PC-9 (cell line): ENCODE data around the gene FYN. TPM values are rescaled to one million over a fixed set of nuclear protein-coding genes. Genes with fewer than 3 reads are reported as not detected.

Source experiments
- BruUV-seq: library from RNA; stranded (reverse); fragments of 400-500 nt; replicated peaks from 2 replicates; lab custom pipeline; 2021; lab: Mats Ljungman, UMichigan
- CTCF ChIA-PET: fragments of 300-600 bp; sonication (Branson Sonifier 250); formaldehyde crosslinking; loops from one replicate; lab custom pipeline; 2022; ENCODE audit warnings: antibody characterized with exemption; lab: Charles Lee
- POLR2A ChIA-PET: fragments of 300-600 bp; sonication (Branson Sonifier 250); formaldehyde crosslinking; loops from one replicate; lab custom pipeline; 2022; ENCODE audit warnings: antibody characterized with exemption; ENCODE audit not compliant: unreplicated experiment; lab: Charles Lee
- DNase-seq, 2 experiments: peaks; one replicate each; pipeline versions ENCODE4 v3.0.0 to v3.0.0-alpha.2; 2015 to 2022; ENCODE audit warnings: mixed read lengths in 1 of 2
- H2AFZ ChIP-seq: fragments of 200-600 bp; sonication (generic); 2 replicates; pipeline ENCODE4 v1.8.1; 2017; ENCODE audit warnings: antibody characterized with exemption
- H3F3A ChIP-seq: fragments of 200-600 bp; sonication (generic); 2 replicates; pipeline ENCODE4 v1.8.1; 2017; ENCODE audit warnings: antibody characterized with exemption, mild to moderate bottlenecking, low read depth; ENCODE audit not compliant: insufficient read depth
- H3K27ac ChIP-seq: fragments of 200-600 bp; sonication (generic); 2 replicates; pipeline ENCODE4 v1.6.1; 2016; ENCODE audit warnings: mixed run types
- H3K27me3 ChIP-seq: fragments of 200-600 bp; sonication (generic); 2 replicates; pipeline ENCODE4 v1.6.1; 2016; ENCODE audit warnings: low read depth, mixed run types; ENCODE audit not compliant: insufficient read depth
- H3K36me3 ChIP-seq: fragments of 200-600 bp; sonication (generic); 2 replicates; pipeline ENCODE4 v1.6.1; 2016; ENCODE audit warnings: low read depth, mixed run types
- H3K4me1 ChIP-seq: fragments of 200-600 bp; sonication (generic); replicated peaks from 2 replicates; pipeline ENCODE4 v1.6.1; 2016; ENCODE audit warnings: mixed run types; ENCODE audit not compliant: insufficient read depth
- H3K4me2 ChIP-seq: fragments of 200-600 bp; sonication (generic); 2 replicates; pipeline ENCODE4 v1.6.1; 2017; ENCODE audit warnings: mixed run types
- H3K4me3 ChIP-seq: fragments of 200-600 bp; sonication (generic); 2 replicates; pipeline ENCODE4 v1.6.1; 2016; ENCODE audit warnings: mixed run types
- H3K79me2 ChIP-seq: fragments of 200-600 bp; sonication (generic); 2 replicates; pipeline ENCODE4 v1.6.1; 2017; ENCODE audit warnings: low read depth, mixed run types
- H3K9me2 ChIP-seq: fragments of 200-600 bp; sonication (generic); 2 replicates; pipeline ENCODE4 v1.8.1; 2017; ENCODE audit warnings: mild to moderate bottlenecking; ENCODE audit not compliant: insufficient read depth
- H3K9me3 ChIP-seq: fragments of 200-600 bp; sonication (generic); 2 replicates; pipeline ENCODE4 v1.8.1; 2016; ENCODE audit warnings: low read depth; ENCODE audit not compliant: insufficient read depth
- H4K20me1 ChIP-seq: fragments of 200-600 bp; sonication (generic); 2 replicates; pipeline ENCODE4 v1.8.1; 2017; ENCODE audit not compliant: insufficient read depth
- EZH2 ChIP-seq: fragments of 200-600 bp; sonication (generic); IDR thresholded peaks from 2 replicates; pipeline ENCODE4 v1.8.0; 2017; ENCODE audit warnings: antibody characterized with exemption, low read depth
- intact Hi-C: fragments of 100-400 bp; cut with micrococcal nuclease; formaldehyde crosslinking; loops from one replicate; pipeline ENCODE4 v1.10.0; 2022; ENCODE audit not compliant: unreplicated experiment
- total RNA-seq: library from RNA; stranded (reverse); gene quantifications from 2 replicates; pipeline ENCODE4 v1.2.3, GENCODE V29; 2021
- TF ChIP-seq, protein P1 (sequence below): fragments of 200-600 bp; sonication (generic); conservative IDR thresholded peaks from 2 replicates; pipeline ENCODE4 v1.6.1; 2017; ENCODE audit warnings: mixed run types, antibody characterized with exemption, mild to moderate bottlenecking, moderate library complexity

The FYN gene
- total RNA-seq, 1 experiment from 2014 or later, result 53.3 TPM

DNA sequence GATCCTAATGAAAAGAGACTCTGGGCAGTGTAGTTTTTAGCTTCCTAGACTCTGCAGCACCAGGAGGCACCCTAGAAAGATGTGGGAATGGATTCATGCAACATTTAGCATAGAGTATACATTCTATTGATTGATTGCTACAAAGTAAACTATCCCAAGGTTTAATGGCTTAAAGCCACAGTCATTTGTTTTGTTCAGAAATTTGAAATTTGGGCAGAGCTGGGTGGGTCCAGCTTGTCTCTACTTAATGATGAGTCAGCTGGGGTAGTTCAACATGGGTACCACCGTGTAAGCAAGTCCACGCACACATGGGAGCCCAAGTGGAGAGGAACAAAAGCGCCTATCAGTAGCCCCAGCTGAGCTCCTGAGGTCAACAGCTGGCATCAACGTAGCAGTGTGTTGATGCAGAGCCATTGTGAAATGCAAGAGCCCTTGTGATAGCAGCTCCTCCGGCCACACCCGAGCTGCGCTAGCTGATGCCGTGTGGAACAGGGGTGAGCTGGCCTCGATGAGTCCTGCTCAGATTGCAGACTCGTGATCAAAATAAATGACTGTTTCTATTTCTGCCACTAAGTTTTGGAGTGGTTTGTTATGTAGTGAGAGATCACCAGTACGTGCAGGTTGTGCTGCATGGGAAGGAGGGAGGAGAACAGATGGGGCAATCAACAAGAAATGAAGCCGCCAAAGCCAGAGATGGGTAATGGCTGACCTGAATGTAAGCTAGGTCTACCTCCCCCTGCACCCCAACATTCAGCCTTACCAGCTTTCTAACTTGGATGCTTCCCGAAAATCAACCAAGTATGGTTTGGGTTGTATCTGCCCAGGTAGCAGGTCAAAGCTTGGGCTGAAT lies 221.8 kb downstream of the FYN start:
- Histone ChIP-seq H3K27ac (no peak overlapping the region), H3K4me2 (no peak overlapping the region), H3F3A (no peaks in the 10 kb centered on the region), H2AFZ (no peak overlapping the region), H3K9me3 (no peaks in the 10 kb centered on the region), H4K20me1 (no peaks in the 10 kb centered on the region), H3K36me3 (no peaks in the 10 kb centered on the region), H3K27me3 (no peaks in the 10 kb centered on the region), H3K79me2 (no peaks in the 10 kb centered on the region), H3K4me3 (no peak overlapping the region), H3K4me1 (no peaks in the 10 kb centered on the region), H3K9me2 (no peaks in the 10 kb centered on the region)
- CTCF ChIA-PET, result no interaction called here
- intact Hi-C loops, result no loop called here
- TF ChIP-seq, protein P1, sequence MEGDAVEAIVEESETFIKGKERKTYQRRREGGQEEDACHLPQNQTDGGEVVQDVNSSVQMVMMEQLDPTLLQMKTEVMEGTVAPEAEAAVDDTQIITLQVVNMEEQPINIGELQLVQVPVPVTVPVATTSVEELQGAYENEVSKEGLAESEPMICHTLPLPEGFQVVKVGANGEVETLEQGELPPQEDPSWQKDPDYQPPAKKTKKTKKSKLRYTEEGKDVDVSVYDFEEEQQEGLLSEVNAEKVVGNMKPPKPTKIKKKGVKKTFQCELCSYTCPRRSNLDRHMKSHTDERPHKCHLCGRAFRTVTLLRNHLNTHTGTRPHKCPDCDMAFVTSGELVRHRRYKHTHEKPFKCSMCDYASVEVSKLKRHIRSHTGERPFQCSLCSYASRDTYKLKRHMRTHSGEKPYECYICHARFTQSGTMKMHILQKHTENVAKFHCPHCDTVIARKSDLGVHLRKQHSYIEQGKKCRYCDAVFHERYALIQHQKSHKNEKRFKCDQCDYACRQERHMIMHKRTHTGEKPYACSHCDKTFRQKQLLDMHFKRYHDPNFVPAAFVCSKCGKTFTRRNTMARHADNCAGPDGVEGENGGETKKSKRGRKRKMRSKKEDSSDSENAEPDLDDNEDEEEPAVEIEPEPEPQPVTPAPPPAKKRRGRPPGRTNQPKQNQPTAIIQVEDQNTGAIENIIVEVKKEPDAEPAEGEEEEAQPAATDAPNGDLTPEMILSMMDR, result no peak
- TF ChIP-seq EZH2, result no peak
- POLR2A ChIA-PET, result no interaction called here
- BruUV-seq, result no TSS peak
- no peak for DNase-seq

GRCh38 chr6:111650049-111650448 lies 223.2 kb downstream of the FYN start:
- Histone ChIP-seq H3K36me3 (no peaks in the 10 kb centered on the region), H3K27me3 (no peaks in the 10 kb centered on the region), H3K4me2 (no peak overlapping the region), H3K4me1 (no peaks in the 10 kb centered on the region), H3K27ac (no peak overlapping the region), H3K79me2 (no peaks in the 10 kb centered on the region), H3K9me3 (no peaks in the 10 kb centered on the region), H3F3A (no peaks in the 10 kb centered on the region), H2AFZ (no peak overlapping the region), H3K9me2 (no peaks in the 10 kb centered on the region), H3K4me3 (no peak overlapping the region), H4K20me1 (no peaks in the 10 kb centered on the region)
- intact Hi-C loops, result no loop called here
- CTCF ChIA-PET, result no interaction called here
- DNase-seq, result no peak
- no TSS peak for BruUV-seq
- POLR2A ChIA-PET, result no interaction called here
- TF ChIP-seq EZH2, result no peak
- TF ChIP-seq, protein P1, result no peak

DNA sequence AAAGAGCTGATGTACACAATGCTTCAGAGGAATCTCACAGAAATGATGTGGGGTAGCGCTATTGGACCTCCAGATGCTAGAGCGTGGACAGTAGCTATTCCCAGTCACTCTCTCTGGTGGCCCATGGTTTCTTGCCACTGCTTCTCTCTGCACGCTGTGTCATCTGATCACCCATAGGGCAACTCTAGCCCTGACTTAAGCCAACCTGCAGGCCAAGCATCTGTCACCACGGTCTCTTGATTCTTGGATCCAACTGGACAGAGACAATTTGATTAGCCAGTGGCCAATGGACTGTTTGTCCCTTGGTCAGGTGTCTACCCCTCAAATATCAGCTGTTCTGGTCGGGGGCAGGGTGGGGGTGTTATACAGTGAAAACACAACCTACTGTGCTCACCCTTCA lies 225.2 kb downstream of the FYN start:
- Histone ChIP-seq H2AFZ (no peak overlapping the region), H3K4me3 (no peak overlapping the region), H3K27ac (no peak overlapping the region), H3K4me1 (no peaks in the 10 kb centered on the region), H3K4me2 (no peak overlapping the region), H3F3A (no peaks in the 10 kb centered on the region), H3K36me3 (no peaks in the 10 kb centered on the region), H4K20me1 (no peaks in the 10 kb centered on the region), H3K9me2 (no peaks in the 10 kb centered on the region), H3K79me2 (no peaks in the 10 kb centered on the region), H3K9me3 (no peaks in the 10 kb centered on the region), H3K27me3 (no peaks in the 10 kb centered on the region)
- TF ChIP-seq EZH2, result no peak
- TF ChIP-seq, protein P1, result no peak
- no TSS peak for BruUV-seq
- POLR2A ChIA-PET, result no interaction called here
- intact Hi-C loops, result no loop called here
- DNase-seq, result no peak
- CTCF ChIA-PET, result no interaction called here
